CD4-positive, alpha-beta T cell treated with Interleukin-17A for 1 hour (primary cell): Measurements from ENCODE around the gene EID2B.

ENCODE experiments used
- DNase-seq: peaks from one replicate; pipeline ENCODE4 v3.0.0-alpha.2; 2020

EID2B gene

DNA sequence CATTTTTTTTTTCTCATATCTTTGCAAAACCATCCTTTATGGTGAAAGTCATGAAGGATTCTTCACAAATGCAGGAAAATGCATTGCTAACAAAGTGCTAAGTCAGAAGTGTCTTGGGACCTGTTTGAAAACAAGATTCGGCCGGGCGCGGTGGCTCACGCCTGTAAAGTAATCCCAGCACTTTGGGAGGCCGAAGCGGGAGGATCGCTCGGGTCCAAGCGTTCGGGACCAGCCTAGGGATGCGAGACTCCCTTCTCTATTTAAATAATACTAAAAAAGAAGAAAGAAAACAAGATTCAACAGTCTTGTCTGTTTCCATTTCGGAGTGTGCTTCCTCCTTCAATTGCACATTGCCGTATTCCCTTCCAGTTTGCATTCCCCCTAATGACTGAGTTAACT lies 819 bp downstream of the EID2B start:
- no peak for DNase-seq

DNA sequence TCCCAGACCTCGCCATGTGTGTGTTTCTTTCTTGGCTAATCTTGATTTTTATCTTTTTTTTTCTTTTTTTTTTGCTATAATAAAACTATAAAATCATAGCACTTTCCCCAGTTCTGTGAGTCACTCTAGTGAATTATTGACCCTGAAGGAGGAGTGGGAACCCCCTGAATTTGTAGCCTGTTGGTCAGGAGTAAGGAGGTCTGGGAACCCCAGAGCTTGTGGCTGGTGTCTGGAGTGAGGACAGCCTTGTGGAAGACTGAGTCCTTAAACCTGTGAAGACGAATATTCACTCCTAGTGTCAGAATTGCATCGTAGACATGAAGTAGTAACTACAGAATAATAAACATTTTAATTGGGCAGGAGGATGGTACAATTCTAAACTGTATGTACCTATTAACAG lies 7.4 kb downstream of the EID2B start:
- no peak for DNase-seq

DNA sequence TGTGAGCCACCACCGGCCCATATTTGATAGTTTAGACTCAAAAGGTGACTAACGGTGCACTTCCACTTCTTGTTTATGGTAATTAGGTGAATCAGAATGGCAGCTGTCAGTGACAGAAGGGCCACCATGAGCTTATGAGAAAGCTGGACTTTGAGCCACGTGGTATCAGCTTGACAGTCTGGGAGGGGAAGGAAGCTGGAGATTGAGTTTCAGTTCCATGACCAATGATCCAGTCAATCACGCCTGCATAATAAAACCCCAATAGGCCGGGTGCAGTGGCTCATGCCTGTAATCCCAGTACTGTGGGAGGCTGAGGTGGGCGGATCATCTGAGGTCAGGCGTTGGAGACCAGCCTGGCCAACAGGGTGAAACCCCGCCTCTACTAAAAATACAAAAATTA lies 8.2 kb downstream of the EID2B start:
- DNase-seq: peak; percentile 22

DNA sequence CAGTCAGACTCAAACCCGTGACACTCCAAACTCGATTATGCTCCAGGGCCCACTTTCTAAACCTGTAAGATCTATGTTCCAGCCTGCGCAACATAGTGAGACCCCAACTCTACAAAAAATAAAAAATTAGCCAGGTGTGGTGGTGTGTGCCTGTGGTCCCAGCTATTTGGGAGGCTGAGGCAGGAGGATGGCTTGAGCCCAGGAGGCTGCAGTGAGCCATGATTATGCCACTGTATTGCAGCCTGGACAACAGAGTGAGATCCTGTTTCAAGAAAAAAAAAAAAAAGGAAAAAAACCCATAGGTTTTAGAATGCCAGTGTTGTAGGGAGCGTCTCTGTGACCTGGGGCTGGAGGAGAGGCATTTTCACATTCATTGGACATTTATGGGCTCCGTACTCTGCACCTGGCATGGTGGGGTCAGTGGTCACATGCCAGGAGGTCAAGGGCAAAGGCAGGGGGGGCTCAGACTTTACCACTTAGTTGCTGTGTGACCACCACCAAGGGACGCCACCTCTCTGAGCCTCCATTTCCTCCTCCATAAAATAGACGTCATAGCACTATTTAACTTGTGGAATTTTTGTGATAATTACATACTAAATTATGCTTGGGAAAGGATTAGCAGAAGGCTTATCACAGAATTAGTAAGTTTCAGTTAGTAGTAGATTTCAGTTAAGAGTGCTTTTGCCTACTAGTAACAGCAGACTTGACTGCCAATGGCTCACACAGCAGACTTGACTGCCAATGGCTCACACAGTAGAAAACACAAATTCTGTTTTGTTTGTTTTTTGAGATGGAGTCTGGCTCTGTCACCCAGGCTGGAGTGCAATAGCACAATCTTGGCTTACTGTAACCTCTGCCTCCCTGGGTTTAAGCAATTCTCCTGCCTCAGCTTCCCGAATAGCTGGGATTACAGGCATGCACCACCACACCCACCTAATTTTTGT lies 11.8 kb downstream of the EID2B start:
- DNase-seq: no peak

DNA sequence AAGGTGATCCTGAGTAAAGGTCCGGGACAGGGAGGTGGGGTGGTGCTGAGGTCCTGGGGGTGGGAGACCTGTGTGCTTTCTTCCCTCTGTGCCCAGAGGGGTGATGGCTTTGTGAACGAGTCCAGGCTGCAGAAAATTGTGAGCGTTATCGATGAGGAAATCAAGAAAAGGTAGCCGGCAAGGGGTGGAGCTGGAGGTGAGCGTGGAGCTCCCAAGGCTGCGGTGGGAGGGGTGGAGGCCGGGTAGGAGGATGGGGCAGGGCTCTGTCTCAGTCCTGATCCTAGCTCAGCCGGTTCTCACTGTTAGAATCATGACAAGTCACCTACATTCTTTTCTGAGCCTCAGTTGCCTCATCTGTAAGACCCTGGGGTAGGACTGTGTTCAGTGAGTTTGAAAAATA lies 13.7 kb downstream of the EID2B start:
- no peak for DNase-seq

DNA sequence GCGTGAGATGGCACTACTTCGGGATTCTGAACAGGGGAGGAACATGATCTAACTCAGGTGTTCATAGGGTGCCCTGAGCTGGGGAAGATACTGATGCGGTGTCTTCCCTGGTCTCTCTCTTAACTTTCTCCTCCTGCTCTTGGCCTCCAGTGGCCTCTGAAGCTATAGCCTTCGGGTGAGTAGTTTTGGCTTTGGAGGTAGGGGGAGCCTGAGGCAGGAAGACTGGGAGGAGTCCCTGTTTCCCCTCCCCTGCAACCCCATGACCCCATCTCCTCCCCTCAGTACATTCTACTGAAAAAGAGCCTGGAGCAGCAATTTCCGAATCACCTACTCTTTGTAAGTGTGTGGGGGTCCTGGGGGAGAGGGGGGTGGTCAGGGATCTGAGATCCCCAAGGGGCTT lies 14.2 kb downstream of the EID2B start:
- no peak for DNase-seq

DNA sequence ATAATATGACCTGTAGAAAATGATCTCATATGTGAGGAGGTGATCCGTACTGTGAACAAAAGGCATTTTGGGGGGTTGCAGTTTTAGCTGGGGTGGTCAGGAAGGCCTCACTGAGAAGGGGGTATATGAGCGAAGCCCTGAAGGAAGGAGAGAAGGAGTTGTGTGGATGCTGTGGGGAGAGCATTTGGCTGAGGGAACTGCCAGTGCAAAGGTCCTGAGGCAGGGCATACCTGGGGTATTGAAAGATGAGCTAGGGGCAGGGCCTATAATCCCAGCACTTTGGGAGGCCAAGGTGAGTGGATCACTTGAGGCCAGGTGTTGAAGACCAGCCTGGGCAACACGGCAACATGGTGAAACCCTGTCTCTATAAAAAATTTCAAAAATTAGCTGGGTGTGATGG lies 15.2 kb downstream of the EID2B start:
- DNase-seq: no peak

DNA sequence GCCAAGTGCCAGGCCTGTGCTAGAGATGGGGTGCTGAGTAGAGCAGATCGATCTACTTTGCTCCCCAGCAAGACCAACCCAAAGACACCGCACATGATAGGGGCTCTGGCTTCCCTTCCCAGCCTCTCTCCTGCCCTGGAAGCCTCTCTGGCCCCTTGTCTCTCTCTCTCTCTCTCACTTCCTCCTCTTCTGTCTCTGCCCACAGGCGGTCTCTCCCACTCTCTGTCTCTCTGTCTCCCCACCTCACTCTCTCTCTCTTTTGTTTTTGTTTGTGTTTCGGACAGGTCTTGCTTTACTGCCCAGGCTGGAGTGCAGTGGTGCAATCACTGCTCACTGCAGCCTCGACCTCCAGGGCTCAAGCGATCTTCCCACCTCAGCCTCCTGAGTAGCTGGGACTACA lies 16.4 kb downstream of the EID2B start:
- DNase-seq: no peak

DNA sequence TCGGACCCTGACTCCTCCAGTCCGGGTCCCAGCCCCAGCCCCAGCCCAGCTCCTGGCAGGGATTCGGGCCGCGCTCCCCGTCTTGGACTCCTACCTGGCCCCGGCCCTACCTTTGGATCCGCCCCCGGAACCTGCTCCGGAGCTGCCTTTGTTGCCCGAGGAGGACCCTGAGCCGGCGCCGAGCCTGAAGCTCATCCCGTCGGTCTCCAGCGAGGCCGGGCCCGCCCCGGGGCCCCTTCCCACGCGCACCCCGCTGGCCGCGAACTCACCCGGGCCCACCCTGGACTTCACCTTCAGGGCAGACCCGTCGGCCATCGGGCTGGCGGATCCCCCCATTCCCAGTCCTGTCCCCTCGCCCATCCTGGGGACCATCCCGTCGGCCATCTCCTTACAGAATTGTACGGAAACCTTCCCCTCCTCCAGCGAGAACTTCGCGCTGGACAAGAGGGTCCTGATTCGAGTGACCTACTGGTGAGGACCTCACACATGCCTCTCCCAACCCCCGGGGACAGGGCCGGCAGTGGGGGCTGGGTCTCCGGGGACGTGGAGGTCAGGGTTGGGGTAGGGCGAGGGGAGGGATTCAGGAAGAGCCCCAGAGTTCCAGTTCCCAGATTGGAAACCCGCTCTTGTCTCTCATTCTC lies 17.0 kb downstream of the EID2B start:
- DNase-seq: no peak

DNA sequence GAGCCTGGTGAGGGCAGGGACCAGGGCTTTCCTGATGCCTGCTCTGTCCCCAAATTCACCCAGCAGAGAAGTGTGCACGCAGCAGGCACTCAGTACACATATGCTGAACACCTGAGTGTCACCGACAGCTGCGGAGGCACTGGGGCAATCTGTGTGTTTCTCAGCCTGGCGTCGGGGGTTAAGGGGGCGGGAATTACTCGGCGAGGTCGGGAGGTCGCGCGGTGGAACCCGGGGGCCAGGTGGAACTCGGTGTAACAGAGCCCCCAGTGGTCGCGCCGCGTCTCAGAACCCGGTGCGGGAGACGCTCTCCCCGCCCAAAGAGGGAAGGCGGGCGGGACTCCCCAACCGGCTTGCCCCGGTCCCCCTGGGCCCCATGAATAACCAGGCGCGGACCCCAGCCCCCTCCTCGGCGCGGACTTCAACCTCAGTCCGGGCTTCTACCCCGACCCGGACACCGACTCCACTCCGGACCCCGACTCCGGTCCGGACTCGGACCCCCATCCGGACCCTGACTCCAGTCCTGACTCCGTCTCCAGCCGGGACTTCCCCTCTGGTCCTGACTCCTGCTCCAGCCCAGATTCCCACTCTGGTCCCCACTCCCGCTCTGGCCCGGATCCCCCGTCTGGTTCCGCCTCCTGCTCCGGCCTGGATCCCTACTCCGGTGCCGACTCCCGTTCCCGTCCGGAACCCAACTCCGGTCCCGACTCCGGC lies 17.7 kb downstream of the EID2B start, which contains the start of gene SELENOV:
TSS of gene SELENOV (plus strand) at position 300 of the 711 bp plus-strand sequence. CDS start at position 374, 74 bp downstream.
- no peak for DNase-seq

DNA sequence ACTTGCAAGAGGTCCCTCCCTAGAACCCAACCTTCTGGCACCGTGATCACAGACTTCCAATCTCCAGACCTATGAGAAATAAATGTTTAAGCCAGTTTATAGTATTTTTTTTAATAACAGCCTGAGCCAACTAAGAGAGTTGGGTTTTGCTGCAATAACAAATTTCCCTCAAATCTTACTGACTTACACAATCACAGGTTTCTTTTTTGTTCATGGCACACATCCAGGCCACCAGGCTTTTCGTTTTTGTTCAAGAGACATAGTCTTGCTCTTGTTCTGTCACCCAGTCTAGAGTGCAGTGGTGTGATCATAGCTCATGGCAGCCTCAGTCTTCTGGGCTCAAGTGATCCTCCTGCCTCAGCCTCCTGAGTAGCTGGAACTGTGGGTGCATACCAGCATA lies 19.7 kb downstream of the EID2B start:
- no peak for DNase-seq

DNA sequence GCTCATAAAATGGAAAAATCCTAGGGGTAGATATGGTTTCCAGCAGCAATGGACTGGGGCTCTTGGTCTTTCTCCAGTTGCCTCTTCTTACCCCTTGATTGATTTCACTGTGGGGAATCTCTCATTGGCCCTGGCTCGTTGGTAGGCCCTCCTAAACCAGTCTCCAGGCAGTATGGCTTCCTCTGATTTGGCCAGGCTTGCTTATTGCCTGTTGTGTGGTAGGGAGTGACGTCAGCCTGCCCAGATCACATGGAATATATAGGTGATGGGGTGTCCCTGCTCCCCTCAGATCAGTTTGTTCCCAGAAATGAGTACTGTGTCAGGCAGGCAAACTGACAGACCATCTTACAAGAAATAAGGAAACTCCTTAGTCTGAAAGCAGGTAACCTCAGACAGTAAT lies 23.4 kb downstream of the EID2B start:
- DNase-seq: no peak

DNA sequence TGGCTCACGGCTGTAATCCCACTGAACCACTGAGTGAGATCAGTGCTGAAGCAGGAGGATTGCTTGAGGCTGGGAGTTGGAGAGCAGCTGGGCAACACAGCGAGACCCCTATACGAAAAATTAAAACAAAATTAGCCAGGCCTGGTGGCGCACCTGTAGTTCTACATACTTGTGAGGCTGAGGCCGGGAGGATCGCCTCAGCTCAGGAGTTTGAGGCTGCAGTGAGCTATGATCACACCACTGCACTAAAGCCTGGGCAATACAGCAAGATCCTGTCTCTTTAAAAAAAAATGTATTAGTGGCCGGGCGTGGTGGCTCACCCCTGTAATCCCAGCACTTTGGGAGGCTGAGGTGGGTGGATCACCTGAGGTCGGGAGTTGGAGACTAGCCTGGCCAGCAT lies 24.0 kb downstream of the EID2B start:
- DNase-seq: no peak

DNA sequence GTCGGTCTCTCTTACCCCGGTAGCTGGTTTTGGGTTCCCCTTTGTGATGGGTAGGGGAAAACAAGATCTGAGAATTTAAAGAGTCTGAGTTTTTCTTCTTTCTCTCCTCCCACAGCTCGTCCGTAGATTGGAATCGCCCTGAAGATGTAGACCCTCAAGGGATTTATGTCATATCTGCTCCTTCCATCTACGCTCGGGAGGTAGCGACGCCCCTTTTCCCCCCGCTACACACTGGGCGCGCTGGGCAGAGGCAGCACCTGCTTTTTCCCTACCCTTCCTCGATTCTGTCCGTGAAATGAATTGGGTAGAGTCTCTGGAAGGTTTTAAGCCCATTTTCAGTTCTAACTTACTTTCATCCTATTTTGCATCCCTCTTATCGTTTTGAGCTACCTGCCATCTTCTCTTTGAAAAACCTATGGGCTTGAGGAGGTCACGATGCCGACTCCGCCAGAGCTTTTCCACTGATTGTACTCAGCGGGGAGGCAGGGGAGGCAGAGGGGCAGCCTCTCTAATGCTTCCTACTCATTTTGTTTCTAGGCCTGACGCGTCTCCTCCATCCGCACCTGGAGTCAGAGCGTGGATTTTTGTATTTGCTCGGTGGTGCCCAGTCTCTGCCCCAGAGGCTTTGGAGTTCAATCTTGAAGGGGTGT lies 24.8 kb downstream of the EID2B start:
- no peak for DNase-seq

DNA sequence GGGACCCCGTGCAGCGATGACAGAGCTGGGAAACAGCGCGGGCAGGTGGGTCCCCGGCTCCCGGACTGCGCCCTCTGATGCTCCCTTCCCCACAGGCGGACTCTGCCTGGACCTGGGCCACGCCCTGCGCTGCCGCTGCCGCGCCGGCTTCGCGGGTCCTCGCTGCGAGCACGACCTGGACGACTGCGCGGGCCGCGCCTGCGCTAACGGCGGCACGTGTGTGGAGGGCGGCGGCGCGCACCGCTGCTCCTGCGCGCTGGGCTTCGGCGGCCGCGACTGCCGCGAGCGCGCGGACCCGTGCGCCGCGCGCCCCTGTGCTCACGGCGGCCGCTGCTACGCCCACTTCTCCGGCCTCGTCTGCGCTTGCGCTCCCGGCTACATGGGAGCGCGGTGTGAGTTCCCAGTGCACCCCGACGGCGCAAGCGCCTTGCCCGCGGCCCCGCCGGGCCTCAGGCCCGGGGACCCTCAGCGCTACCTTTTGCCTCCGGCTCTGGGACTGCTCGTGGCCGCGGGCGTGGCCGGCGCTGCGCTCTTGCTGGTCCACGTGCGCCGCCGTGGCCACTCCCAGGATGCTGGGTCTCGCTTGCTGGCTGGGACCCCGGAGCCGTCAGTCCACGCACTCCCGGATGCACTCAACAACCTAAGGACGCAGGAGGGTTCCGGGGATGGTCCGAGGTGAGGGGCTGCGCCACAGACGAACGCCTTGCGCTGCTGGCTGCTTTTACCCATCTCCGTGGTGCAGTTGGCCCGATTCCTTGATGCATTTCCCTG lies 25.5 kb downstream of the EID2B start:
- peak; percentile 61 for DNase-seq

DNA sequence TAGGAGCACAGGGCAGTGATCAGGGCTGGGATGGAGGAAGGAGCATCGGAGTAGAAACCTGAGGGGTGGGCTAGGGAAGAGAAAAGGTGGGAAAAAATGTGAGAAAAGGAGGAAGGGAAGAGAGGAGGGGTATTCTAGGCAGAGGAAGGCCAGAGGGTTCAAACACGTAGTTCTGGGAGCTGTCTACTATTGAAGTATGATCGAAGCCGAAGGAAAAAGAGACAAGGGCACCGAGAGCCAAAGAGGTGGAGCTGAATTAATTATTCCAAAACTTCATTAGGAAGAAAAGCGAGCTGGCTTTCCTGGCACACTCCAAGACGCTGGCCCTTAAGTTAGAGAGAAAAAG lies 26.1 kb downstream of the EID2B start:
- DNase-seq: no peak

DNA sequence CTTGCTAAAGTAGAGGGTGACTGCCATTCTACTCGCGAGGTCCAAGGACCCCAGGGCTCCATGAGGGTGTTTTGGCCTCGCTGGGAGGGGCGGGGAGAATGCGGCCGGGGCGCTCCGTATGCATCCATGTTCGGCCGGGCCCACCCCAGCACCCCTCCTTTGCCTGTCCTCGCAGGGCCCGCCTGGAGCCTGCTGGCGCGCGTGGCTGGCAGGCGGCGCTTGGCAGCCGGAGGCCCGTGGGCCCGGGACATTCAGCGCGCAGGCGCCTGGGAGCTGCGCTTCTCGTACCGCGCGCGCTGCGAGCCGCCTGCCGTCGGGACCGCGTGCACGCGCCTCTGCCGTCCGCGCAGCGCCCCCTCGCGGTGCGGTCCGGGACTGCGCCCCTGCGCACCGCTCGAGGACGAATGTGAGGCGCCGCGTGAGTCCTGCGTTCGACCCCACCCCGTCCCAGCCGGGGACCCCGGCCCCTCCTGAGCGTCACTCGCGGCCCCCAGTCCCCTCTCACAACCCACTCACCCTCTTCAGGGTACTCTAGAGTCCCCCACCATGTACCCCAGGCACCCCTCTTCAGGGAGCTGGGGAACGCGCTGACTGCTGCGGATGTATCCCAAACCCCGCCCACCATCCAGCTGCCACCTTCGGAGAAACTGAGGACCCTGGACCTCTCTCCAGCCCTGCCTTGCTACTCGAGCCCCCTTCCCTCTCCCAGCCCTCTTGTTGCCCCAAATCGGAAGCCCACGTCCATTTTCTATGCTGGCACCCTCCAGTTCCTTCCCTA lies 29.8 kb downstream of the EID2B start:
- DNase-seq: peak; percentile 76

DNA sequence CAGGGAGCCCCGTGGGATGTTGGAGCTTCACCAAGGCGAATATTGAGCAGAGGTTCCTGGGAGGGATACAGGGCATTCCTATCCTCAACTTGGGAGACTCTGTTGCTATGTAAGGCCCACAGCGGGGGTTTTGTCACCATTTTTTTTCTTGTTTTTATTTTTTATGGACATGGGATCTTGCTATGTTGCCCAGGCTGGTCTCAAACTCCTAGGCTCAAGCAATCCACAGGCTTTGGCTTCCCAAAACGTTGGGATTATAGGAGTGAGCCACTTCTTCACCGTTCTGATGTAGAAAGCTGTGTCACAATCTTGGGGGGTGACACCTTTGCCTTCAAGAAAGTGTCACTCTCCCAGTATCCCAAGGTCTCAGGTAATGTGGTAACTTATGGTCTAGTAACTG lies 31.3 kb downstream of the EID2B start:
- no peak for DNase-seq

DNA sequence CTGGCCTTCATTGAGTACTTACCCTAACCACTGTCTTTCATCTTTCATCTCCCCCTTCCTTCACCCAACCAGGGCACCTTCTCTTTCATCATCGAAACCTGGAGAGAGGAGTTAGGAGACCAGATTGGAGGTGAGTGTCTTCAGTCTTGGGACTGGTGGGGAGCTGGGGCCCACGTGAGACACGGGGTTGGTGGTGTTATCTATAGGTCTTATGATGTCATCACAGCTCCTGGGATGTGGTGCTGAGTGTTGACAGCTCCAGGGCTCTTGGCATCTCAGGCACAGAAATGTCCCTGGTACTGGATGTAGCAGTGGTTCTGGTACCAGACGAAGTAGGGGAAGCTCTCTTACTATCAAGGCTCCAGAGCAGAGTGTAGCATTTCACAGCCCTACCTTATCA lies 32.1 kb downstream of the EID2B start:
- no peak for DNase-seq

DNA sequence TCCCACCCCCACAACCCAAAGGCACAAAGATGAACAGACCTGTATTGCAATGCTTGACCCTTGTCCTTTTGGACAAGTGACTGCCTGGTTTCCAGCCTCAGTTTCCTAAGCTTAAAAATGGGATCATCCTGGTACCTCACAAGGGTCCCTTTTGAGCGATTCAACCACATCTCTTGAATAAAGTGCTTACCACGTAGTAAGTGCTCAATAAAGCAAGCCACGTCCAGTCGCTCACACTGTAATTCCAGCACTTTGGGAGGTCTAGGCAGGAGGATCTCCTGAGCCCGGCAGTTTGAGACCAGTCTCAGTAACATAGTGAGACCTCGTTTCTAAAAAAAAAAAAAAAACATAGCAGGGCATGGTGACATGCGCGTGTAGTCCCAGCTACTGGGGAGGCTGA lies 32.7 kb downstream of the EID2B start:
- DNase-seq: no peak

DNA sequence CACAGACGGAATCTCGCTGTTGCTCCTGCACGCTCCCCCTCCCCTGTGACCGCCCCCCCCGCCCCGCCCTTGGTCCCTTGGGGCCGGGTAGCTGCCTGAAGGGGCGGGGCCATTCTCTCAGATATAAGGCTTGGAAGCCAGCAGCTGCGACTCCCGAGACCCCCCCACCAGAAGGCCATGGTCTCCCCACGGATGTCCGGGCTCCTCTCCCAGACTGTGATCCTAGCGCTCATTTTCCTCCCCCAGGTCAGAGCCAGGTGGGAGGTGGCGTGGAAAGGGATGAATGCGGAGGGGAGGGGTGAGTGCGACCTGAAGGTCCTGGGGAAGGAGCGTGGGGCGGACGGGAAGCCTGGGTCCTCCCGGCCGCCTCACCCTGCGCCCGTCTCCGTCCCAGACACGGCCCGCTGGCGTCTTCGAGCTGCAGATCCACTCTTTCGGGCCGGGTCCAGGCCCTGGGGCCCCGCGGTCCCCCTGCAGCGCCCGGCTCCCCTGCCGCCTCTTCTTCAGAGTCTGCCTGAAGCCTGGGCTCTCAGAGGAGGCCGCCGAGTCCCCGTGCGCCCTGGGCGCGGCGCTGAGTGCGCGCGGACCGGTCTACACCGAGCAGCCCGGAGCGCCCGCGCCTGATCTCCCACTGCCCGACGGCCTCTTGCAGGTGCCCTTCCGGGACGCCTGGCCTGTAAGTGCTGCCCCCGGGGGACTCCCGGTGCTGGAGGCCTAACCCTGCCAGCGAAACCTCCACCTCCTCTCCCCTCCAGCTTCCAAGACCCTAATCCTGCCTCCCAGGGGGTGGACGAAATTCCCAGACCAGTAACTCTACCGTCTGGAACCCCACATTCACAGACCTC lies 33.6 kb downstream of the EID2B start, which contains the start of gene DLL3:
TSS of gene DLL3 (plus strand) at position 150 of the 845 bp plus-strand sequence. CDS start at position 178, 28 bp downstream.
- DNase-seq: no peak
